MM.1S (cell line): ENCODE data around the gene CCDC187.

Experiments
- DNase-seq: peaks from one replicate; pipeline ENCODE4 v3.0.0-alpha.2; 2015
- H2AFZ ChIP-seq: fragments of 300-600 bp; sonication (generic); 2 replicates; pipeline ENCODE4 v1.6.0; 2016; ENCODE audit warnings: antibody characterized with exemption, low read length
- H3F3A ChIP-seq: fragments of 300-600 bp; sonication (generic); 2 replicates; pipeline ENCODE4 v1.6.1; 2016; ENCODE audit warnings: mild to moderate bottlenecking, antibody characterized with exemption, low read length, moderate library complexity, mixed read lengths; ENCODE audit not compliant: insufficient read depth
- H3K27ac ChIP-seq: fragments of 300-600 bp; sonication (generic); 2 replicates; pipeline ENCODE4 v1.5.1; 2016; ENCODE audit warnings: mild to moderate bottlenecking, low read length
- H3K27me3 ChIP-seq: fragments of 300-600 bp; sonication (generic); replicated peaks from 2 replicates; pipeline ENCODE4 v1.6.0; 2016; ENCODE audit warnings: low read length; ENCODE audit not compliant: insufficient read depth
- H3K36me3 ChIP-seq: fragments of 300-600 bp; sonication (generic); replicated peaks from 2 replicates; pipeline ENCODE4 v1.6.1; 2016; ENCODE audit warnings: mild to moderate bottlenecking, low read length, mixed read lengths; ENCODE audit not compliant: insufficient read depth
- H3K4me1 ChIP-seq: fragments of 300-600 bp; sonication (generic); 2 replicates; pipeline ENCODE4 v1.6.1; 2016; ENCODE audit warnings: low read length, mixed read lengths
- H3K4me2 ChIP-seq: fragments of 300-600 bp; sonication (generic); 2 replicates; pipeline ENCODE4 v1.6.0; 2016; ENCODE audit warnings: low read depth, low read length
- H3K4me3 ChIP-seq: fragments of 300-600 bp; sonication (generic); 2 replicates; pipeline ENCODE4 v1.5.1; 2016; ENCODE audit warnings: low read length, mixed read lengths
- H3K79me2 ChIP-seq: fragments of 300-600 bp; sonication (generic); 2 replicates; pipeline ENCODE4 v1.6.1; 2016; ENCODE audit warnings: mixed run types, low read length, mixed read lengths
- H3K9ac ChIP-seq: fragments of 300-600 bp; sonication (generic); 2 replicates; pipeline ENCODE4 v1.6.1; 2016; ENCODE audit warnings: low read length, mixed read lengths
- H3K9me2 ChIP-seq: fragments of 300-600 bp; sonication (generic); replicated peaks from 2 replicates; pipeline ENCODE4 v1.6.1; 2016; ENCODE audit warnings: mild to moderate bottlenecking, low read length, mixed read lengths; ENCODE audit not compliant: insufficient read depth
- H3K9me3 ChIP-seq: fragments of 300-600 bp; sonication (generic); replicated peaks from 2 replicates; pipeline ENCODE4 v1.6.1; 2016; ENCODE audit warnings: mild to moderate bottlenecking, low read length, mixed read lengths; ENCODE audit not compliant: insufficient read depth
- H4K20me1 ChIP-seq: fragments of 300-600 bp; sonication (generic); 2 replicates; pipeline ENCODE4 v1.6.1; 2016; ENCODE audit warnings: mild to moderate bottlenecking, low read length, moderate library complexity, mixed read lengths; ENCODE audit not compliant: insufficient read depth
- CTCF ChIP-seq: fragments of 300-600 bp; sonication (generic); IDR thresholded peaks from 2 replicates; pipeline ENCODE4 v1.5.1; 2016; ENCODE audit warnings: antibody characterized with exemption, low read length, mixed read lengths
- EZH2 ChIP-seq: fragments of 300-600 bp; sonication (generic); optimal IDR thresholded peaks from 2 replicates; pipeline ENCODE3; 2017; ENCODE audit warnings: low read depth, mild to moderate bottlenecking, antibody characterized with exemption, low read length, mixed read lengths
- EZH2phosphoT487 ChIP-seq: fragments of 300-600 bp; sonication (generic); IDR thresholded peaks from 2 replicates; pipeline ENCODE4 v1.6.1; 2018; ENCODE audit warnings: antibody characterized with exemption, low read length

CCDC187 gene

GRCh38 chr9:136222906-136223285, 81.0 kb downstream of the CCDC187 start:
- Histone ChIP-seq H3K9me3 (no peaks in the 10 kb centered on the region), H3K27me3 (no peaks in the 10 kb centered on the region), H3K4me3 (no peak overlapping the region), H4K20me1 (peaks cover 5% of the 10 kb centered on the region; the same call in 1 of the 2 replicates), H2AFZ (no peak overlapping the region), H3K4me1 (no peaks in the 10 kb centered on the region), H3F3A (no peaks in the 10 kb centered on the region), H3K27ac (no peak overlapping the region), H3K9me2 (no peaks in the 10 kb centered on the region), H3K36me3 (no peaks in the 10 kb centered on the region; the same call in 1 of the 2 replicates), H3K9ac (no peak overlapping the region), H3K4me2 (no peak overlapping the region), H3K79me2 (peaks cover 42% of the 10 kb centered on the region)
- TF ChIP-seq EZH2phosphoT487 (no peak), CTCF (no peak), EZH2 (no peak)
- no peak for DNase-seq

- no peak overlapping the region for H3K9ac ChIP-seq
- peaks cover 39% of the 10 kb centered on the region for H3K79me2 ChIP-seq
- H3K9me2 ChIP-seq: no peaks in the 10 kb centered on the region
- no peaks in the 10 kb centered on the region for H3K27me3 ChIP-seq
- TF ChIP-seq EZH2phosphoT487 (no peak), EZH2 (no peak), CTCF (no peak)
- H2AFZ ChIP-seq: no peak overlapping the region
- no peak overlapping the region for H3K4me2 ChIP-seq
- no peaks in the 10 kb centered on the region for H3K4me1 ChIP-seq
- peaks cover 5% of the 10 kb centered on the region; the same call in 1 of the 2 replicates for H4K20me1 ChIP-seq
- H3K9me3 ChIP-seq: no peaks in the 10 kb centered on the region
- H3F3A ChIP-seq: no peaks in the 10 kb centered on the region
- H3K36me3 ChIP-seq: no peaks in the 10 kb centered on the region; the same call in 1 of the 2 replicates
- no peak overlapping the region for H3K27ac ChIP-seq
- no peak for DNase-seq
- H3K4me3 ChIP-seq: no peak overlapping the region
These were observed 81.6 kb downstream of the CCDC187 start for GRCh38 chr9:136222166-136222905.

- Histone ChIP-seq H3K27ac (no peak overlapping the region), H2AFZ (no peak overlapping the region), H3K9me3 (no peaks in the 10 kb centered on the region), H3F3A (no peaks in the 10 kb centered on the region), H4K20me1 (no peaks in the 10 kb centered on the region), H3K4me2 (no peak overlapping the region), H3K4me1 (no peaks in the 10 kb centered on the region), H3K36me3 (no peaks in the 10 kb centered on the region; the same call in 1 of the 2 replicates), H3K9me2 (no peaks in the 10 kb centered on the region), H3K9ac (no peak overlapping the region), H3K27me3 (no peaks in the 10 kb centered on the region), H3K79me2 (peaks cover 20% of the 10 kb centered on the region), H3K4me3 (no peak overlapping the region)
- TF ChIP-seq EZH2phosphoT487: no peak
- TF ChIP-seq EZH2: no peak
- no peak for TF ChIP-seq CTCF
- no peak for DNase-seq
These were observed 83.7 kb downstream of the CCDC187 start for GRCh38 chr9:136220017-136220729.
